ENCODE data around the gene CACNA1C.

The CACNA1C gene

GRCh38 chr12:2332947-2333346 is 280.2 kb downstream of the CACNA1C start:
- Histone ChIP-seq H3K4me3 (ENCODE audit: low read depth, low read length) (no peak overlapping the region), H3K27me3 (peaks cover 4% of the 10 kb centered on the region), H3K36me3 (no peaks in the 10 kb centered on the region), H3K4me1 (no peaks in the 10 kb centered on the region), H3K9me3 (no peaks in the 10 kb centered on the region)
- DNase-seq = no peak
- TF ChIP-seq CTCF (IDR thresholded peaks at IDR 0.05; ENCODE audit: low read depth, low read length) = no peak

DNA sequence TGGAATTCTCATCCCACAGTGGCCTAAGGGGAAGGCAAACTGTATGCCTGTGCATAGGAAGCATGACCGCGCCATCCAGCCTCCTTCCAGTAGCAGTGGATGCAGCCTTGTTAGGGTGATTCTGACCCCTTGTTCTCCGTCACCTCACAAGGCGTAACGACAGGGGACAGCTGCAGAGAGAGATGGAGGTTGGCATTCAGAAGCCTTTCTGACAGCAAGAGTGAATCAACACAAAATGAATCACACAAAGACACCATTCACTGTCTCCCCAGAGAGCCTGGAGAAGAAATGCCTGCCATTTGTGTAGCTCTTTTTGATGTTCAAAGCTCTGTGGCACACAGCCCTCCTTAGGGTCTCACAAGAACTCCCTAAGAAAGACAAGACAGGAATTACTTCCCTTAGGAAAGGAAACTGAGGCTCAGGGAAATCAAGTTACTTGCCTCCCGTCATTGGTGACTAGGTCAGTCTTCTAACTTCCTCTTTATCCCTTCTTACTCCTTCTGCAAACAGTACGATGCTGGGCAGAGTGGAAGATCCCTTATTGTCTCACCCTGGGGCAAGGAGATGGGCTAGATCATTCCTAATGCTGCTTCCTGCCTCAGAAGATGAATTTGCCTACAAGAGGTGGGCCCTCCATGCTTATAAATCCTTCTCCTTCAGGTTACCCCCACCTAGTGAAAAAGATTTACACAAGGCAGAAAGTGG is 280.9 kb downstream of the CACNA1C start:
- no peaks in the 10 kb centered on the region for H3K9me3 ChIP-seq
- H3K4me1 ChIP-seq = no peaks in the 10 kb centered on the region
- no peak for TF ChIP-seq CTCF (IDR thresholded peaks at IDR 0.05; ENCODE audit: low read depth, low read length)
- H3K27me3 ChIP-seq = peaks cover 4% of the 10 kb centered on the region
- DNase-seq = no peak
- no peak overlapping the region for H3K4me3 ChIP-seq (ENCODE audit: low read depth, low read length)
- no peaks in the 10 kb centered on the region for H3K36me3 ChIP-seq

- no peak for TF ChIP-seq CTCF (IDR thresholded peaks at IDR 0.05; ENCODE audit: low read depth, low read length)
- no peaks in the 10 kb centered on the region for H3K4me1 ChIP-seq
- no peaks in the 10 kb centered on the region for H3K36me3 ChIP-seq
- no peak for DNase-seq
- H3K4me3 ChIP-seq (ENCODE audit: low read depth, low read length) = no peak overlapping the region
- no peaks in the 10 kb centered on the region for H3K9me3 ChIP-seq
- H3K27me3 ChIP-seq = peaks cover 3% of the 10 kb centered on the region; the same call in 1 of the 2 replicates
Observed at GRCh38 chr12:2334271-2334670, 281.5 kb downstream of the CACNA1C start.

DNA sequence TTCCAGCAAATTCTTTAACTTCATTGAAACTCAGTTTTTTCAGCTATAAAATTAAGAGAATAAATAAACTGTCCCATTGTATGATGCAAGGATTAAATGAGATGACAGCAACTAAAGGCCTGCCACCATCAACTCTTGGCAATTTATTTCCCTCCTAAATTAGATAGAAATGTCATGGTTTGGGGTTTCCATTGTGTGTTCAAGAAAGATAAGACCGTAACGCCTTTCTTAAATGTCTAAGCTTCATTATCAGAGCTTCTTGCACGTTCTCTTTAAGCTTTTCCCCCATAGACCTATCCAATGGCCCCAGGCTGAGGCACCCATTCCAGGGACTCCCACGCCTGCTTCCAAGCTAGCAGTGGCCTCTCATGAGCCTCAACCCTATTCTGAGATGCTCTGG is 281.9 kb downstream of the CACNA1C start:
- H3K4me3 ChIP-seq (ENCODE audit: low read depth, low read length) = no peak overlapping the region
- no peak for DNase-seq
- TF ChIP-seq CTCF (IDR thresholded peaks at IDR 0.05; ENCODE audit: low read depth, low read length) = no peak
- H3K36me3 ChIP-seq = no peaks in the 10 kb centered on the region
- no peaks in the 10 kb centered on the region for H3K9me3 ChIP-seq
- H3K4me1 ChIP-seq = no peaks in the 10 kb centered on the region
- no peaks in the 10 kb centered on the region; the same call in 1 of the 2 replicates for H3K27me3 ChIP-seq

DNA sequence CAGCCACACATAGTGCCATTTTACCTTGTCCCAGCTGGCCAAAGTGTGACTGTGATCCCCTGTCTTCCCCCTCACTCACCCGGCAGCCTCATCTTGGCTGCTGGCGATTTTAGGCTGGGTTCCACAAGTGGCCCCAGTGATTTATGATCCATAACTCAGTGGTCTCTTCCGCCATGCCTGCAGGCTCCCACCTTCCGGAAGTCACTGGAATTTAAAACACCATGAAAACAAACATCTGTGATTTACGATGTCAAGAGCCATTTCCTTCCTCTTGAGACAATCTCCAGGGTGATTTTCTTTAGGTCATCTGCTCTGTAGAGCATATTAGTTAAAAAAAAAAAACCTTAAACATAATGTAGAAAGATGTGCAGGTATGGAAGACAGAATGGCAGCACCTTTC is 282.3 kb downstream of the CACNA1C start:
- no peak overlapping the region for H3K4me3 ChIP-seq (ENCODE audit: low read depth, low read length)
- H3K4me1 ChIP-seq = no peaks in the 10 kb centered on the region
- H3K9me3 ChIP-seq = no peaks in the 10 kb centered on the region
- no peaks in the 10 kb centered on the region; the same call in 1 of the 2 replicates for H3K27me3 ChIP-seq
- DNase-seq = no peak
- no peak for TF ChIP-seq CTCF (IDR thresholded peaks at IDR 0.05; ENCODE audit: low read depth, low read length)
- no peaks in the 10 kb centered on the region for H3K36me3 ChIP-seq

GRCh38 chr12:2335513-2335912 is 282.7 kb downstream of the CACNA1C start:
- H3K9me3 ChIP-seq = no peaks in the 10 kb centered on the region
- no peaks in the 10 kb centered on the region; the same call in 1 of the 2 replicates for H3K27me3 ChIP-seq
- no peaks in the 10 kb centered on the region for H3K36me3 ChIP-seq
- DNase-seq = no peak
- H3K4me3 ChIP-seq (ENCODE audit: low read depth, low read length) = no peak overlapping the region
- no peak for TF ChIP-seq CTCF (IDR thresholded peaks at IDR 0.05; ENCODE audit: low read depth, low read length)
- no peaks in the 10 kb centered on the region for H3K4me1 ChIP-seq
